Measurements from ENCODE around the gene TRIM2.
"Not testable (repeated sequence)": the region's sequence is repeated elsewhere in the genome, so short reads cannot be mapped to it uniquely, and the experiment has no call there.

The TRIM2 gene

GRCh38 chr4:153191795-153192363 lies 12.4 kb upstream of the TRIM2 start:
- DNase-seq: no peak

DNA sequence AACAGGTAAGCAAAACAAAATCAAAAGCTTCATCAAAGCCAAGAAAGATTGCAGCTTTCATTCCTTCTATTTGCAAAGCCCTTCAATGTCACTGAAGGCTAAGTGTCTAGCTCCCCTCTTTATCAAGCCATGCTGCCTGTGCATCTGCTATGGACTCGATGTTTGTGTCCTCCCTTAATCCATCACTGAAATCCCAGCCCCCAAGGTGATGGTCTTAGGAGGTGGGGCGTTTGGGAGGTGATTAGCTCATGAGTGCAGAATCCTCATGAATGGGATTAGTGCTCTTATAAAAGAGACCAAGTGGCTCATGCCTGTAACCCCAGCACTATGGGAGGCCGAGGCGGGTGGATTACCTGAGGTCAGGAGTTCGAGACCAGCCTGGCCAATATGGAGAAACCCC lies 6.9 kb upstream of the TRIM2 start:
- DNase-seq: no peak

GRCh38 chr4:153198719-153199118 lies 5.5 kb upstream of the TRIM2 start:
- no peak for DNase-seq

- not testable (repeated sequence) for DNase-seq
These were observed 497 bp upstream of the TRIM2 start for GRCh38 chr4:153203746-153204145.

DNA sequence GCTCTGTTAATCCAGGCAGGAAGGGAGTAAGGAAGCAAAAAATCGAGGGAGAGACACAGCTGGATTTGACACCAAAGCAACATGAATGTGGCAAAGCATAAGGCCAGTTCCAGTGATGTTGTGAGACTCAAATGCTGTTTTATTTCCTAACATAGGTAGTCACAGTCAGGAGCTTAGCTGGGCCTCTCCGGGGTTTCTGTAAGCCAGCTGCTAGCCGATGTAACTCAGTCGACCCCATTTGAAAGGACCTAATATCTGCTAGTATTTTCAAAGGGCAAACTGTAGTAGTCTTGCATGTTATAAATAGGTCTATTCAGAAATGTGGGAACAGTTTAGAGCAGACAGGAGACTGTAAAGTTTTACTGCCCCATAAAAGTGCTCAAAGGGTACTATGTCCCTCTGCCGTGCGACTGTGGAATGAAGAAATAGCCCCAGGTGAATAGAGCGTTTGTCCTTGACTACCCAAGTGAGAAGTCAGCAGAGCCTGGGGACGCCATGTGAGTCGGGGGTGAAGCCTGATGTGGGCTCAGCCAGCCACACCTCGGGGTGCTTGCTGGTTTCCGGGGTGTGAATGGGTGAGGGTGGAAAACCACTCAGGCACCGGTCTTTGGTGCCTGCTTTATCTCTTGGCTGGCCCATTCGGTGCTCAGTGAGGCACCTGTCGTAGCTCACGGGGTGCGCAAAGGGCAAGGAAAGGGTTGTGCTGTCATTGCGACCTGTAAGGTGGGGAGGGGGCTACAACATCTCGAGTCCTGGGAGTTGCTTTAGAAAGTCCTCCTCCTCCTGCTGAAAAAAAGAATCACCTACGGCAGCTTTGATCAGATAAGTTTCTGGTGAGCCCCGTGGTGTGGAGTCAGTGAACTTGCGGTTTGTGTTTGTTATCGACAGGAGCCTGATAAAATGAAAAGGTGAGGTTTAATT lies 745 bp downstream of the TRIM2 start:
- DNase-seq: peak in 1 of 4 experiments; percentile 5

- DNase-seq: no peak
These were observed 1.5 kb downstream of the TRIM2 start for GRCh38 chr4:153205757-153206156.

GRCh38 chr4:153206534-153206933 lies 2.3 kb downstream of the TRIM2 start:
- DNase-seq: no peak

DNA sequence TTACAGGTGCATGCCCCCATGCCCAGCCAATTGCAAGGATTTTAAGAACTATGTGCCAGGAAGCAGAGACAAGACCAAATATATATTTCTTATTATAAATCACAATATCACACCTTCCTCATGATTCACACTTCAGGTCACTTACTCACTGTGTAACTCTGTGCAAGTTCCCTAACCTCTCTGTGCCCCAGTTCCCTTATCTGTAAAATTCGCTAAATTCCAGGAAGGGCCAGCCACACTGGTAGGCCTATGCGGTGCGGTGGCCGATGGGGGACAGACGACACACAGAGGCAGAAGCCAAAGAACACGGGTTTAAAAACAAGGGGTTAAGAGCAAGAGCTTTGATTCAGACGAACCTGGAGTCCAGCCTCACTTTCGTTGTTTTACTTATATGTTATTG lies 2.8 kb downstream of the TRIM2 start:
- no peak for DNase-seq

DNA sequence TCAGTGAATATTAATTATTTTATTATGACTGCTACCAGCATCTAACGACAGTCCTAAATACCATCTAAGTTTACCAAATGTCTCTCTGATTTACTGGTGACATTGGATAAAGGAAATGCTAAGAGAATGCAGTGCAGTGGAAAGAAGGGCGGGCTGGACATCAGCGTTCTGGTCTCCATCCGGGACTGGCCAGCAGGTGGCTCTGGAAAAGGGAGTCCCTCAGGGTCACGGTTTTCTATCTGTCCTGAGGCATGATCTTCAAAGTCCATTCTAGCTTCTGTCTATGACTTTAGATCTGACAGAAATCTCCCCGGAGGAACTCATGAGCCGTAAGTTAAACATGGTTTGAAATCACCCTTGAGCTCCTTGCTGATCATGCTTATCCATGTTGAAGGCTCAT lies 3.3 kb downstream of the TRIM2 start:
- no peak for DNase-seq

DNA sequence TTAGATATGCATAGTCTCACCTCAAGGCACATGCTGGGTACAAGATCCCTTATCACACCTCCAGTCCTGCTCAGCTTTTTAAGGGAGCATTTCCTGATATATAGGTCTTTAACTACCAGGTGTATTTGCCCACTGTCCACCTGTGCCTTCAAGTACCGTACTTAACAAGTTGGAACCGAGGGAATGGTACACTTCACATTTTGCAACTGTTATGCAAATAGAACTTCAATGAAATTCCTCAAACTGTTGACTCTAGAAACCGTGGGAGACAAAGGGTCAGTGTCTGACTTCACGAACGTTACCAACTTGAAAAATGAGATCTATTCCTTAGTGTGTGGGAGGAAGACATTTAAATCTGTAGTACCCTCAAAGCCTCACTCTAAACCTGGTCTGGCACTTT lies 5.2 kb downstream of the TRIM2 start:
- DNase-seq: no peak

DNA sequence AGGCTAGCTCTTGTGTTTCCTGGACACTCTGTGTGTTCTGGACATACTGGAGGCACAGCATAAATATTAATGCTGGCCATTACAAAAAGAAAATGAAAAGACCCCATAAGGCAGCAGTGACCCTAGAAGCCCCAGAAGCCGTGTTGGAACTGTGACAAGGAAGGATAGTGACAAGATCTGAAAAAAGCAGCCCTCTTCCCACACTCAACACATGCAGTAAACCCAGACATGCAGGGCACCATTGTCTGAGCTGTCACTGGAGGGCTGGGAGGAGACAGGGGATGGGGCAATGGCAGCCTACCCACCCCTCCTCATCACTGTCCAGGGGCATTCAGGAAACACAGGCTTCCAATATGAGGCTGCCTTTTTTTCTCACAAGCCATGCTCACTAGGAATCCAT lies 6.5 kb downstream of the TRIM2 start:
- no peak for DNase-seq

- no peak for DNase-seq
These were observed 7.9 kb downstream of the TRIM2 start for GRCh38 chr4:153211986-153212728.

DNA sequence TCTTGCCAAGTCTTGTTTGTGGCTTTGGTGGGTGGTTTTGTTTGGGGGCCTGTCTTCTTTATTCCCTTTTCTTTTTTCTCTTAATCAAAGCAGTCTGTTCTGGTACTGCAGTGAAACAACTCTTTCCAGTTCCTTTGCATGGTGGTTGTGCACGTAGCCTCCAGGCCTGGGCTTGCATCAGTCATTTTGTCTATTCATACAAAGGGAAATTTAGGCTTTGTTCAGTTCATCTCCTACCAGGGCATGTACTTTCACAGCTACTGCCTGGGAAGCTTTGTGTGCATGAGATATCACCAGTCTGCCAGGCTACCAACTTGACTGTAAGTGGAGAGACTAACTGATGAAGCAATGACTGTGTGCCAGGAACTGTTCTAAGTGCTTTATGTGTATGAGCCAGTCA lies 8.5 kb downstream of the TRIM2 start:
- DNase-seq: no peak

DNA sequence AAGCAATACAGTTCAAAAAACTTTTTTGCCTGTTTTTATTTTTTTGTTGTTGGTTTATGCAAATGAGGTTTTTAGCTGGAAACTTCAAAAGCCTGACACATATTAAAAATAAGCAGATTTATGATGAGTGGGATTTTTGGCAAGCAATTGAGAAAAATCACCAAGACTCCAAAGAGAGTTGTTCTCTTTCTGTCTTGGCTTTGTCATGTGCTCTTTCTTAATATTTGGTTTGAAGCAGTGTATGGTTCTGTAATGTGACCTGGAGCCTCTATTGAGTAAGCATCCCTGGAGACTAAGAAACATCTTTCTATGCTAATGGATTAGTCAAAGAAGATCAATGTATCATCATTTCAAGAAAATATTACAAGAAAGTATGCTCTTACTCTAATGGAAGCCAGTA lies 11.7 kb downstream of the TRIM2 start:
- DNase-seq: no peak

- no peak for DNase-seq
These were observed 12.3 kb downstream of the TRIM2 start for GRCh38 chr4:153216546-153216945.

DNA sequence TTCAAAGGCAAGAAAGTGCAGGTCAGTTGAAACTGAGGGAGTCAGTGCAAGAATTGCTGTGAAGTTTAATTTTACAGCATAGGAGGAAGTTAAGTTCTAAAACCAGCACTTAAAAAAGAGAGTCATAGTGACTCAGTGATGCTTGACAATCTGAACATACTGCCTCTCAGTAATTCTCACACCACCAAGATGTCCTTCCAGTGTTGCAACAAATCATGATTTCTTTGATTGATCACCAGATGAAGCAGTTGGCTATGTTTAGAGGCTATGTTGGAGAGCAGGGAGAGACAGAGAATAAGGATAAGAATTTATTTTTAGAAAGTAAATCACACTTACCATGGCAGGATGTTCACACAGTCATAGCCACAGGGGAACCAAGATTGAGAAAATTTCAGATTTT lies 13.2 kb downstream of the TRIM2 start:
- no peak for DNase-seq

- DNase-seq: no peak
These were observed 14.7 kb downstream of the TRIM2 start for GRCh38 chr4:153218961-153219360.

DNA sequence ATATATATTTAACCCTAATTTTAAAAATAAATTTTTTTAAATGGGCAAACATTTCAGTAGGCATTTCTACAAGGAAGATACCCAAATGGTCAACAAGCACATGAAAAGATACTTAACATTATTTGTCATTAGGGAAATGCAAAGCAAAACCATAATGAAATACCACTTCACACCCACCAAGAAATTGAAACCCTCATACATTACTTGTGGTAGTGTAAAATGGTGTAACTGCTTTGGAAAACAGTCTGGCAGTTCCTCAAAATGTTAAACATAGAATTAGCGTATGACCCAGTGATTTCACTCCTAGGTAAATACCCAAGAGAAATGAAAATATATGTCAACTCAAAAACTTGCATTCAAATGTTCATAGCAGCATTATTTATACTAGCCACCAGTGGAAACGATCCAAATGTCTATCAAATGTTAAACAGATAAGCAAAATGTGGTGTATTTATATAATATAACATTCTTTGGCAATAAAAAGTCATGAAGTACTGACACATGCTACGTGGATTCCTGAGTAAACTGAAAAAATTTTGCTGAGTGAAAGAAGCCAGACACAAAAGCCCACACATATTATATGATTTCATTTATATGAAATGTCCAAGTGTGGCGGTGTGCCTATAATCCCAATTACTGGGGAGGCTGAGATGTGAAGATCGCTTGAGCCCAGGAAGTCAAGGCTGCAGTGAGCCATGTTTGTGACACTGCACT lies 16.6 kb downstream of the TRIM2 start:
- no peak for DNase-seq

DNA sequence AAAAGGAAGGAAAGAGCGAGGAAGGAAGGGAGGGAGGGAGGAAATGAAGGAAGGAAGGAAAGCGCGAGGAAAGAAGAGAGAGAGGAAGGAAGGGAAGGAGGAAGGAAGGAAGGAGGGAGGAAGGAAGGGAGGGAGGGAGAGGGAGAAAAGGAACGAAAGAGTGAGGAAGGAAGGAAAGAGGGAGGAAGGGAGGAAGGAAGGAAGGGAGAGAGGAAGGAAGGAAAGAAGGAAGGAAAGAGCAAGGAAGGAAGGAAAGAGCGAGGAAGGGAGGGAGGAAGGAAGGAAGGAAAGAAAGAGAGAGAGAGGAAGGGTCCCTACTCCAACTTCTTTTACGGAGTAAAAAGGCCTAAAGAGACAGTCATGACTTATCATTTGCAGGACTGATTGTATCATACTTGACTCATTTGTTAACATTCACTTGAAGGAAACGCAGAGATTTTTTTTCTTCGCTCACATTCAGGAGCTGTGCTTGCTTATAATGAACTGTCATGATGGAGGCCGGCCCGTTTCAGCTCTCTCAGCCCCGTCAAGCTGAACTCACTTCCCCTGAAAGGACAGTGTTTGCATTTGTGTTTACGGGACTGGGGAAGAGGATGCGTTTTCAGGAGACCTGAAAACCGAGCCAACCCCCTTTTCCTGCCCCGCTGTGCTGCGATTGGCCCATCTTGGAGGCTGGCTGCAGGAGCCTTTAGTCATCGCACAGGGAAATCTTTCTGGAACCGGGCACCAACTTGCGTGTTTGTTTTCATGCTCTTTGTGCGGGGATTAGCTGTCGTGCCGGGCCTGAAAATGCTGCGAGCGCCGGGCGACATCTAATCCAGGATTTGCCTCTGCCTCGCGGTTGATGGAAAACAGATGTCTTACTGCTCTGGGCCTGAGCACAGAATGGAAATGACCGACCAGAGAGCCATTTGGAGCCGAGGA lies 17.8 kb downstream of the TRIM2 start:
- DNase-seq: no peak

- no peak for DNase-seq
These were observed 18.6 kb downstream of the TRIM2 start for GRCh38 chr4:153222707-153223426.

DNA sequence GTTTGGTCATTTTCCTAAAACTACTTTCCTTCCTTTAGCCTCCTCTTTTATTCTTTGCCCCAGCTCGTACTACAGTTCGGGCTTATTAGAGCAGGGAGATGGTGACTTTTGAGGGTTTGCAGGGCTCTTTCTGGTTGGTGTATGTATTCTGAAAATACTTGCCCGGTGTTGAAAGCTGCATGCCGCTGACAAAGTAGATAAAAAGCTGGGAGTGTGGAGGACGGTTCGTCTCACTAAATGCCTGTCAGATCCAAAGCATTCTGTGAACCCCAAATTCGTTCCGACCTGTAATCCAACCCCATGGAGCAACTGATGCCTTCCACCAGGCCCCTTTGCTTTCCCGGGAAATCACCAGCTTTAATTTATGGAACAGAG lies 19.2 kb downstream of the TRIM2 start:
- DNase-seq: no peak
